ENCODE data around the gene RPTOR. TPM values are rescaled to one million over a fixed set of nuclear protein-coding genes. Genes with fewer than 3 reads are reported as not detected.

Gene RPTOR
- total RNA-seq, 1 experiment from 2014 or later, result 25.1 TPM

DNA sequence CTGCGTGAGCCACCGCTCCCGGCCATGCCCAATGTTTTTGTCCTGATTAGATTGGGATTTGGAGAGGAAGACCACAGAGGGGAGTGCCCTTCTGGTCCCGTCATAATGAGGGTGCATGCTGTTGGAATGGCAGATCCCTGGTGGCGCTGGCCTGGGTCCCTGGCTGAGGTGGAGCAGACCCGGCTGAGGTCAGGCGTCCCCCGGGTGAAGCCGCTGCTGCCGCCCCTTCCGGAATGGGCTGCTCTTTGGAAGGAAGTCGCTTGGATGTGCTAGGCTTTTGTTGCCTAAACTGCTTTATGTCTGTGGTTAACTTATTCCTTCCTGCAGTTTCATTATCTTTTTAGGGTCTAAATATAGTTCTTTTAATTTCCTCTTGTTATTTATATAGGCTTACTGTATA is 326.7 kb downstream of the RPTOR start:
- no peaks in the 10 kb centered on the region for H3K79me1 ChIP-seq (ENCODE audit: insufficient read depth, low read depth, low read length, poor library complexity, severe bottlenecking)
- no peak overlapping the region for H3K27ac ChIP-seq (ENCODE audit: insufficient read length, low read depth, low read length)
- Mint-ChIP-seq H3K4me3 (no peak overlapping the region), H3K27me3 (ENCODE audit: low read depth) (no peaks in the 10 kb centered on the region), H3K36me3 (ENCODE audit: insufficient read depth in 1 of 3, low read depth in 3 of 3) (peaks cover 8 to 12% (median 11%) of the 10 kb centered on the region in 3 experiments), H3K4me1 (peaks cover 45 to 60% of the 10 kb centered on the region in 2 experiments), H3K27ac (no peak overlapping the region; a peak in 1 of 7 replicates), H3K9me3 (no peaks in the 10 kb centered on the region)
- no peak overlapping the region for H2BK12ac ChIP-seq (ENCODE audit: insufficient read length, low read depth, low read length)
- no peak for DNase-seq
- H3K4ac ChIP-seq (ENCODE audit: low read depth, low read length), result no peak overlapping the region
- H3T11ph ChIP-seq (ENCODE audit: low read length), result no peak overlapping the region
- no peak overlapping the region for H2BK15ac ChIP-seq (ENCODE audit: low read depth, low read length)
- no peak overlapping the region for H3K23ac ChIP-seq (ENCODE audit: insufficient read length, low read depth, low read length)
- no peak overlapping the region for H2BK120ac ChIP-seq (ENCODE audit: low read depth, low read length, poor library complexity, severe bottlenecking)
- no peak overlapping the region for H2BK5ac ChIP-seq (ENCODE audit: insufficient read length, low read length)
- peaks cover 6% of the 10 kb centered on the region; the same call in 1 of the 2 replicates for H3K4me1 ChIP-seq (ENCODE audit: insufficient read depth, low read length)
- H3K4me2 ChIP-seq (ENCODE audit: insufficient read depth, insufficient read length, low read length), result no peak overlapping the region
- no peak overlapping the region for H4K8ac ChIP-seq (replicated peaks; ENCODE audit: insufficient read length, low read depth, low read length)
- H3K14ac ChIP-seq (ENCODE audit: insufficient read depth, low read length), result no peak overlapping the region
- no peak overlapping the region for H2BK20ac ChIP-seq (ENCODE audit: low read depth, low read length, poor library complexity, severe bottlenecking)
- H4K5ac ChIP-seq (ENCODE audit: insufficient read length, low read depth, low read length), result no peak overlapping the region
- no CpG with 5 or more reads among the region's 12 CpGs for WGBS (ENCODE audit: extremely low coverage, insufficient read length, low lambda C conversion rate)
- no peak overlapping the region for H2AK5ac ChIP-seq (ENCODE audit: insufficient read length, low read length)
- H3K23me2 ChIP-seq (ENCODE audit: insufficient read length, low read depth, low read length, poor library complexity, severe bottlenecking), result no peaks in the 10 kb centered on the region
- no peaks in the 10 kb centered on the region for H3K9me3 ChIP-seq (ENCODE audit: control insufficient read depth, low read depth, low read length)
- no peaks in the 10 kb centered on the region for H3K79me2 ChIP-seq (ENCODE audit: insufficient read depth, low read length)
- no peak overlapping the region for H3K18ac ChIP-seq (ENCODE audit: insufficient read length, low read depth, low read length)
- no peaks in the 10 kb centered on the region for H3K27me3 ChIP-seq (ENCODE audit: insufficient read depth, low read length)
- no peak overlapping the region for H4K91ac ChIP-seq (ENCODE audit: insufficient read length, low read depth, low read length)
- H4K20me1 ChIP-seq (ENCODE audit: control insufficient read depth, insufficient read depth, insufficient read length), result no peaks in the 10 kb centered on the region
- no peak overlapping the region for H3K9ac ChIP-seq (ENCODE audit: extremely low read depth, insufficient read length, low read length)
- no peak overlapping the region for H2AFZ ChIP-seq (ENCODE audit: low read length)
- TF ChIP-seq, protein P1, sequence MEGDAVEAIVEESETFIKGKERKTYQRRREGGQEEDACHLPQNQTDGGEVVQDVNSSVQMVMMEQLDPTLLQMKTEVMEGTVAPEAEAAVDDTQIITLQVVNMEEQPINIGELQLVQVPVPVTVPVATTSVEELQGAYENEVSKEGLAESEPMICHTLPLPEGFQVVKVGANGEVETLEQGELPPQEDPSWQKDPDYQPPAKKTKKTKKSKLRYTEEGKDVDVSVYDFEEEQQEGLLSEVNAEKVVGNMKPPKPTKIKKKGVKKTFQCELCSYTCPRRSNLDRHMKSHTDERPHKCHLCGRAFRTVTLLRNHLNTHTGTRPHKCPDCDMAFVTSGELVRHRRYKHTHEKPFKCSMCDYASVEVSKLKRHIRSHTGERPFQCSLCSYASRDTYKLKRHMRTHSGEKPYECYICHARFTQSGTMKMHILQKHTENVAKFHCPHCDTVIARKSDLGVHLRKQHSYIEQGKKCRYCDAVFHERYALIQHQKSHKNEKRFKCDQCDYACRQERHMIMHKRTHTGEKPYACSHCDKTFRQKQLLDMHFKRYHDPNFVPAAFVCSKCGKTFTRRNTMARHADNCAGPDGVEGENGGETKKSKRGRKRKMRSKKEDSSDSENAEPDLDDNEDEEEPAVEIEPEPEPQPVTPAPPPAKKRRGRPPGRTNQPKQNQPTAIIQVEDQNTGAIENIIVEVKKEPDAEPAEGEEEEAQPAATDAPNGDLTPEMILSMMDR (conservative IDR thresholded peaks at IDR 0.05), result no peak
- no peak overlapping the region for H3K56ac ChIP-seq (ENCODE audit: insufficient read length, low read depth, low read length)

Measured in H9 (cell line).